B cell (primary cell): Measurements from ENCODE around the gene DHX57.

Experiments
- CTCF ChIP-seq: fragments of 200-600 bp; IDR thresholded peaks from one replicate; pipeline ENCODE4 v1.8.0; 2022; ENCODE audit warnings: antibody characterized with exemption, mild to moderate bottlenecking
- EZH2 ChIP-seq: IDR thresholded peaks from 2 replicates; pipeline ENCODE4 v1.6.1; 2012; ENCODE audit warnings: borderline replicate concordance, low read depth, mild to moderate bottlenecking, moderate library complexity, low read length; ENCODE audit not compliant: insufficient read depth, poor library complexity, severe bottlenecking

- TF ChIP-seq CTCF (no peak), EZH2 (no peak)
Measured at GRCh38 chr2:38875576-38876367, at the start of gene DHX57, which contains the start of gene MORN2.
